Esophagus squamous epithelium (tissue), 4 donors: ENCODE data around the gene NOSIP.

Experiments used
- POLR2A ChIP-seq, 4 donors: fragments of 450-650 bp; IDR thresholded peaks; one replicate each; pipeline ENCODE4 v1.6.1; 2017; ENCODE audit warnings: antibody characterized with exemption in 4 of 4, mild to moderate bottlenecking in 4 of 4, moderate library complexity in 3 of 4
- TF ChIP-seq, protein P1 (sequence below), 6 experiments: fragments of 450-650 bp in 4 of 6; fragments of 200-600 bp in 2 of 6; sonication (generic) in 2 of 6; IDR thresholded peaks; one replicate each; pipeline ENCODE4 v1.5.1; 2016 to 2019; ENCODE audit warnings: antibody characterized with exemption in 6 of 6, mild to moderate bottlenecking in 4 of 6, moderate library complexity in 4 of 6

DNA sequence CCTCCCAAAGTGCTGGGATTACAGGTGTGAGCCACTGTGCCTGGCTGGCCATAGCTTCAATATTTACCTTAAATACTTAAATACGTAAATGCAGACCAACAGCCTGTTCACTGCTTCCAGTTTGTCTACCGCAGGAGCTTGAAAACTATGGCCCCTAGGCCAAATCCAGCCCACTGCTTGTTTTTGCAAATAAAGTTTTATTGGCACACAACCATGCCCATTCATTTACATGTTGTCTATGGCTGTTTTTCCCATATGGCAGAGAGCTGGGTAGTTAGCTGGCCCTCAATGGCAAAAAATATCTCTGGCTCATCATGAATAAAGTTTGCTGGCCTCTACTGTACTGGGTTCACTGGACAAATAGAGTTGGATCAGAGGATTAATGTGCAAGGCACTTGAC lies 22.4 kb upstream of the NOSIP start:
- TF ChIP-seq, protein P1, sequence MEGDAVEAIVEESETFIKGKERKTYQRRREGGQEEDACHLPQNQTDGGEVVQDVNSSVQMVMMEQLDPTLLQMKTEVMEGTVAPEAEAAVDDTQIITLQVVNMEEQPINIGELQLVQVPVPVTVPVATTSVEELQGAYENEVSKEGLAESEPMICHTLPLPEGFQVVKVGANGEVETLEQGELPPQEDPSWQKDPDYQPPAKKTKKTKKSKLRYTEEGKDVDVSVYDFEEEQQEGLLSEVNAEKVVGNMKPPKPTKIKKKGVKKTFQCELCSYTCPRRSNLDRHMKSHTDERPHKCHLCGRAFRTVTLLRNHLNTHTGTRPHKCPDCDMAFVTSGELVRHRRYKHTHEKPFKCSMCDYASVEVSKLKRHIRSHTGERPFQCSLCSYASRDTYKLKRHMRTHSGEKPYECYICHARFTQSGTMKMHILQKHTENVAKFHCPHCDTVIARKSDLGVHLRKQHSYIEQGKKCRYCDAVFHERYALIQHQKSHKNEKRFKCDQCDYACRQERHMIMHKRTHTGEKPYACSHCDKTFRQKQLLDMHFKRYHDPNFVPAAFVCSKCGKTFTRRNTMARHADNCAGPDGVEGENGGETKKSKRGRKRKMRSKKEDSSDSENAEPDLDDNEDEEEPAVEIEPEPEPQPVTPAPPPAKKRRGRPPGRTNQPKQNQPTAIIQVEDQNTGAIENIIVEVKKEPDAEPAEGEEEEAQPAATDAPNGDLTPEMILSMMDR (IDR thresholded peaks at IDR 0.05) = no peak
- no peak for TF ChIP-seq POLR2A (IDR thresholded peaks at IDR 0.05)
